Effector CD8-positive, alpha-beta T cell (primary cell): ENCODE data around the gene CTNND2.
"Not testable (repeated sequence)": the region's sequence is repeated elsewhere in the genome, so short reads cannot be mapped to it uniquely, and the experiment has no call there.

Source experiments
- DNase-seq: peaks from one replicate; lab custom pipeline; 2025; lab: John Stamatoyannopoulos, UW

Gene CTNND2

GRCh38 chr5:11873587-11873986, 30.7 kb downstream of the CTNND2 start:
- no peak for DNase-seq

- no peak for DNase-seq
Measured at GRCh38 chr5:11869203-11869602, 35.0 kb downstream of the CTNND2 start.

GRCh38 chr5:11863911-11864310, 40.3 kb downstream of the CTNND2 start:
- no peak for DNase-seq

GRCh38 chr5:11857391-11857790, 46.9 kb downstream of the CTNND2 start:
- DNase-seq = no peak

GRCh38 chr5:11854936-11855335, 49.3 kb downstream of the CTNND2 start:
- DNase-seq = no peak

- DNase-seq = no peak
Measured at GRCh38 chr5:11853796-11854195, 50.5 kb downstream of the CTNND2 start.

GRCh38 chr5:11853140-11853539, 51.1 kb downstream of the CTNND2 start:
- no peak for DNase-seq

- no peak for DNase-seq
Measured at GRCh38 chr5:11852717-11853087, 51.5 kb downstream of the CTNND2 start.

GRCh38 chr5:11851965-11852716, 52.1 kb downstream of the CTNND2 start:
- no peak for DNase-seq

GRCh38 chr5:11851416-11851815, 52.8 kb downstream of the CTNND2 start:
- no peak for DNase-seq

GRCh38 chr5:11828566-11828965, 75.7 kb downstream of the CTNND2 start:
- not testable (repeated sequence) for DNase-seq

- DNase-seq = no peak
Measured at GRCh38 chr5:11822598-11822997, 81.6 kb downstream of the CTNND2 start.

- DNase-seq = no peak
Measured at GRCh38 chr5:11815916-11816315, 88.3 kb downstream of the CTNND2 start.

- DNase-seq = no peak
Measured at GRCh38 chr5:11815481-11815880, 88.8 kb downstream of the CTNND2 start.

- no peak for DNase-seq
Measured at GRCh38 chr5:11814373-11814772, 89.9 kb downstream of the CTNND2 start.

- DNase-seq = no peak
Measured at GRCh38 chr5:11809407-11809806, 94.8 kb downstream of the CTNND2 start.

GRCh38 chr5:11803436-11803835, 100.8 kb downstream of the CTNND2 start:
- DNase-seq = no peak

- no peak for DNase-seq
Measured at GRCh38 chr5:11801061-11801460, 103.2 kb downstream of the CTNND2 start.

- no peak for DNase-seq
Measured at GRCh38 chr5:11797132-11797531, 107.1 kb downstream of the CTNND2 start.

- no peak for DNase-seq
Measured at GRCh38 chr5:11793396-11793795, 110.8 kb downstream of the CTNND2 start.

GRCh38 chr5:11792621-11793020, 111.6 kb downstream of the CTNND2 start:
- DNase-seq = no peak

- DNase-seq = no peak
Measured at GRCh38 chr5:11791792-11792191, 112.5 kb downstream of the CTNND2 start.

- no peak for DNase-seq
Measured at GRCh38 chr5:11790201-11790600, 114.0 kb downstream of the CTNND2 start.

GRCh38 chr5:11785771-11786352, 118.4 kb downstream of the CTNND2 start:
- no peak for DNase-seq
